Thoracic aorta (tissue), 2 donors: ENCODE results near the gene LGALS7. TPM values are rescaled to one million over a fixed set of nuclear protein-coding genes. Genes with fewer than 3 reads are reported as not detected.
"Not testable (repeated sequence)": the region's sequence is repeated elsewhere in the genome, so short reads cannot be mapped to it uniquely, and the experiment has no call there.

Source experiments
- ATAC-seq: fragments of 150-250 bp; one replicate; pipeline ENCODE4 v1.8.0; 2017; ENCODE audit warnings: low read depth; ENCODE audit not compliant: insufficient number of reproducible peaks, low FRiP score
- DNase-seq: peaks from one replicate; pipeline ENCODE4 v3.0.0-alpha.2; 2020; ENCODE audit warnings: low spot score
- H3K27ac ChIP-seq, 2 donors: fragments of 200-600 bp; sonication (generic); 1 replicate in 1 of 2; 2 replicates in 1 of 2; pipeline ENCODE4 v1.5.1; 2016; ENCODE audit warnings: mild to moderate bottlenecking in 2 of 2, moderate library complexity in 2 of 2
- H3K27me3 ChIP-seq: fragments of 200-600 bp; sonication (generic); replicated peaks from 2 replicates; pipeline ENCODE4 v1.6.0; 2016; ENCODE audit warnings: mild to moderate bottlenecking; ENCODE audit not compliant: insufficient read depth
- H3K36me3 ChIP-seq: fragments of 200-600 bp; sonication (generic); one replicate; pipeline ENCODE4 v1.5.1; 2016
- H3K4me1 ChIP-seq, 2 donors: fragments of 200-600 bp; sonication (generic); 1 replicate in 1 of 2; 2 replicates in 1 of 2; pipeline versions ENCODE4 v1.5.1 to v1.6.0; 2016; ENCODE audit warnings: low read depth in 2 of 2, mild to moderate bottlenecking in 1 of 2; ENCODE audit not compliant: control insufficient read depth in 1 of 2
- H3K4me3 ChIP-seq: fragments of 200-600 bp; sonication (generic); 2 replicates; pipeline ENCODE4 v1.5.1; 2016; ENCODE audit warnings: mild to moderate bottlenecking
- H3K9me3 ChIP-seq: fragments of 200-600 bp; sonication (generic); 2 replicates; pipeline ENCODE4 v1.5.1; 2016
- CTCF ChIP-seq: fragments of 200-600 bp; sonication (generic); IDR thresholded peaks from one replicate; pipeline ENCODE4 v1.5.1; 2019; ENCODE audit warnings: antibody characterized with exemption
- total RNA-seq, 2 donors: library from RNA; depleted of rRNA; stranded (reverse); fragments of >200 nt; gene quantifications; one replicate each; pipeline versions ENCODE4 v1.1.0 to v1.2.3, GENCODE V29; 2016

The LGALS7 gene
- not detected for total RNA-seq

GRCh38 chr19:38773469-38774177, at the start of gene LGALS7:
TSS of gene LGALS7 (minus strand) at chr19:38773517. CDS start at chr19:38773492, 25 bp downstream.
- no peaks in the 10 kb centered on the region for H3K9me3 ChIP-seq
- no peaks in the 10 kb centered on the region for H3K4me1 ChIP-seq
- no peaks in the 10 kb centered on the region for H3K36me3 ChIP-seq
- H3K27ac ChIP-seq: no peak within 1 kb of the TSS
- ATAC-seq (no peak), DNase-seq (no peak)
- H3K4me3 ChIP-seq: no peak within 1 kb of the TSS
- no peaks in the 10 kb centered on the region for H3K27me3 ChIP-seq
- no peak for TF ChIP-seq CTCF

GRCh38 chr19:38821230-38821825, 48.0 kb upstream of the LGALS7 start:
- ATAC-seq, H3K4me3 ChIP-seq, H3K27me3 ChIP-seq, DNase-seq, H3K27ac ChIP-seq, H3K9me3 ChIP-seq, H3K4me1 ChIP-seq: not testable (repeated sequence)
- peaks cover 30% of the 10 kb centered on the region for H3K36me3 ChIP-seq

- ATAC-seq (no peak), DNase-seq (no peak)
- Histone ChIP-seq H3K4me1 (no peaks in the 10 kb centered on the region), H3K9me3 (no peaks in the 10 kb centered on the region), H3K36me3 (peaks cover 34% of the 10 kb centered on the region), H3K27me3 (no peaks in the 10 kb centered on the region), H3K4me3 (no peak overlapping the region), H3K27ac (no peak overlapping the region)
- TF ChIP-seq CTCF: no peak
Measured at GRCh38 chr19:38819231-38819920, 46.1 kb upstream of the LGALS7 start.

GRCh38 chr19:38817081-38817480, 43.8 kb upstream of the LGALS7 start:
- peaks cover 28% of the 10 kb centered on the region for H3K36me3 ChIP-seq

GRCh38 chr19:38816131-38816750, 42.9 kb upstream of the LGALS7 start:
- H3K36me3 ChIP-seq: peaks cover 28% of the 10 kb centered on the region
- H3K4me3 ChIP-seq: no peak overlapping the region
- no peaks in the 10 kb centered on the region for H3K27me3 ChIP-seq
- no peaks in the 10 kb centered on the region for H3K9me3 ChIP-seq
- TF ChIP-seq CTCF: no peak
- no peaks in the 10 kb centered on the region for H3K4me1 ChIP-seq
- ATAC-seq (no peak), DNase-seq (no peak)
- no peak overlapping the region for H3K27ac ChIP-seq

More at GRCh38 chr19:38817081-38817480, 43.8 kb upstream of the LGALS7 start:
- Histone ChIP-seq H3K4me1 (no peaks in the 10 kb centered on the region), H3K9me3 (no peaks in the 10 kb centered on the region), H3K4me3 (no peak overlapping the region), H3K27ac (no peak overlapping the region), H3K27me3 (no peaks in the 10 kb centered on the region)
- ATAC-seq (no peak), DNase-seq (no peak)
- no peak for TF ChIP-seq CTCF
